Right lobe of liver (tissue), 6 donors: Measurements from ENCODE around the gene CD207. TPM values are rescaled to one million over a fixed set of nuclear protein-coding genes. Genes with fewer than 3 reads are reported as not detected.

Source experiments
- ATAC-seq, 4 donors: fragments of 200-7000 bp; cut with Tn5 transposase; one replicate each; pipeline ENCODE4 v1.9.1; 2020; ENCODE audit warnings: mild to moderate bottlenecking in 4 of 4, moderate library complexity in 4 of 4
- DNase-seq, 3 donors: peaks; one replicate each; pipeline ENCODE4 v3.0.0-alpha.2; 2020
- H3K27ac ChIP-seq, 3 donors: fragments of 200-600 bp; one replicate each; pipeline ENCODE4 v1.8.0; 2022
- H3K27me3 ChIP-seq, 2 donors: fragments of 200-600 bp; one replicate each; pipeline ENCODE4 v1.8.0; 2022
- H3K36me3 ChIP-seq, 4 donors: fragments of 200-600 bp; sonication (generic) in 1 of 4; one replicate each; pipeline versions ENCODE4 v1.5.1 to v1.8.0; 2017 to 2022; ENCODE audit warnings: control low read depth in 1 of 4
- H3K4me1 ChIP-seq, 4 donors: fragments of 200-600 bp; sonication (generic) in 1 of 4; one replicate each; pipeline versions ENCODE4 v1.5.1 to v1.8.0; 2017 to 2022; ENCODE audit warnings: control low read depth in 1 of 4
- H3K4me3 ChIP-seq, 3 donors: fragments of 200-600 bp; one replicate each; pipeline ENCODE4 v1.8.0; 2022
- H3K9me3 ChIP-seq, 4 donors: fragments of 200-600 bp; sonication (generic) in 1 of 4; one replicate each; pipeline versions ENCODE4 v1.5.1 to v1.8.0; 2017 to 2022; ENCODE audit warnings: control low read depth in 1 of 4
- CTCF ChIP-seq, 4 donors: fragments of 200-600 bp in 3 of 4; fragments of 450-650 bp in 1 of 4; IDR thresholded peaks; one replicate each; pipeline versions ENCODE4 v1.5.1 to v1.8.0; 2016 to 2022; ENCODE audit warnings: antibody characterized with exemption in 4 of 4, mild to moderate bottlenecking in 2 of 4
- POLR2A ChIP-seq: fragments of 450-650 bp; IDR thresholded peaks from one replicate; pipeline ENCODE4 v1.6.1; 2017; ENCODE audit warnings: antibody characterized with exemption, mild to moderate bottlenecking
- WGBS: methylation state at CpG from one replicate; pipeline ENCODE4 v1.1.6; 2018; ENCODE audit warnings: low coverage, low lambda C conversion rate; ENCODE audit not compliant: insufficient coverage; ENCODE audit errors: missing lambda C conversion rate; 5-methylcytosine and 5-hydroxymethylcytosine counted together
- intact Hi-C, 2 donors: fragments of 100-400 bp; cut with DNase I; formaldehyde crosslinking; loops; one replicate each; pipeline versions ENCODE4 v1.11.2 to v1.14.1; 2022
- total RNA-seq, 6 experiments: library from RNA; depleted of rRNA in 2 of 6; stranded (reverse); fragments of >200 nt in 2 of 6; fragmentation: NEBNext Ultra II Directional in 3 of 6; extraction: Animal tissue kit (Norgen Biotek cat#: 25700) in 3 of 6; gene quantifications; one replicate each; pipeline versions ENCODE4 v1.1.0 to v1.2.4, GENCODE V29; 2016 to 2023
- donor health status: DM: no; HTN: yes; CAD: no.
- donor health status: DM: no; HTN: no; CAD: no.
- donor health status: DM: no; HTN: no; CAD: no.
- donor health status: DM: no; HTN: yes; CAD: no.
- donor health status: DM: no; HTN: yes; CAD: no.

The CD207 gene
- total RNA-seq, 6 experiments from 2014 or later = 0.16 TPM; not detected in 5

GRCh38 chr2:70796262-70796661 lies 39.4 kb downstream of the CD207 start:
- DNase-seq (no peak), ATAC-seq (no peak)
- Histone ChIP-seq H3K27me3 (no peaks in the 10 kb centered on the region), H3K4me1 (no peaks in the 10 kb centered on the region), H3K27ac (no peak overlapping the region), H3K36me3 (no peaks in the 10 kb centered on the region), H3K9me3 (no peaks in the 10 kb centered on the region), H3K4me3 (no peak overlapping the region)
- intact Hi-C loops = no loop called here
- no CpG with 5 or more reads among the region's 1 CpG for WGBS
- no peak for TF ChIP-seq CTCF (IDR thresholded peaks at IDR 0.05)
- no peak for TF ChIP-seq POLR2A

- ATAC-seq (no peak), DNase-seq (no peak)
- no peak overlapping the region for H3K4me3 ChIP-seq
- TF ChIP-seq CTCF (IDR thresholded peaks at IDR 0.05) (no peak), POLR2A (no peak)
- H3K27ac ChIP-seq = no peak overlapping the region
- intact Hi-C loops = no loop called here
- 52% methylated on average over 4 of the region's 4 CpGs for WGBS
- H3K36me3 ChIP-seq = no peaks in the 10 kb centered on the region
- H3K27me3 ChIP-seq = peaks cover 0 to 3% of the 10 kb centered on the region in 2 donors
- H3K9me3 ChIP-seq = no peaks in the 10 kb centered on the region
- peaks cover 0 to 3% (median 0%) of the 10 kb centered on the region in 4 donors for H3K4me1 ChIP-seq
Observed at GRCh38 chr2:70795164-70795995, 40.2 kb downstream of the CD207 start.

- Histone ChIP-seq H3K36me3 (no peaks in the 10 kb centered on the region), H3K27ac (no peak overlapping the region), H3K9me3 (no peaks in the 10 kb centered on the region), H3K27me3 (peaks cover 0 to 10% of the 10 kb centered on the region in 2 donors), H3K4me3 (no peak overlapping the region), H3K4me1 (peaks cover 0 to 13% (median 0%) of the 10 kb centered on the region in 4 donors)
- WGBS = 41% methylated on average over 2 of the region's 2 CpGs
- TF ChIP-seq CTCF (IDR thresholded peaks at IDR 0.05) (no peak), POLR2A (no peak)
- DNase-seq (no peak), ATAC-seq (peak in 2 of 4 donors; percentile 17 to 22)
- intact Hi-C loops = no loop called here
Observed at GRCh38 chr2:70793450-70793849, 42.2 kb downstream of the CD207 start.

DNA sequence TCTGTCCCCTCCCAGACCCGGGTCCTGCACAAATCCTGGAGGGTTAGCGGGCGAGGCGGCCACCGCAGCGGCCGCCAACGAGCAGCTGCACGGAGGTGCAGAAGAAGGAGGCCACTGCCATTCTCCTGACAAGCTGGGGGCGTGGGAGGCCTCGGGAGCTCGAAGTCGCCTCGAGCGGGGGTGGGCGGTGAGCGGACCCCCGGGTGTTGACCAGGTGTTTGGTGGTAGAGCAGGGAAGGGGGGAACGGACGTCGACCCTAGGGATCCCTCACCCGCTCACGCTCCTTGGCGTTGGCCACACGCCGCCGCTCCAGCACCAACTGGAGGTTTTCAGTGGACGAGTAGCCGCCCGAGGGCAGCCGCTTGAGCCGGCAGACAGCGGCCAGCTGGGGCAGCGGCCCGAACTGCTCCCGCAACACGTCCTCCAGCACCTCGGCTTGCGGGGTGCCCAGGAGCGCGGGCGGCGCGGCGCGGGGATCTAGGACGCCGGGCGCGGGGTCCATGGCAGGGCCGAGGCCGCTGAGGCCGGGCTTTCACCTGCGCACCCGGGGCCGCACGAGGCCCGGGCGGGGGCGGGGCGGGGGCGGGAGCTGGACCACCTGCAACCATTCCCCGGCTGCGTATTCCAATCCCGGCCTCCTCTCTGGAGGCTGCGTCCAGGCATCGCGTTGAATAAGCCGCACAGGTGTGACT lies 45.3 kb downstream of the CD207 start, which contains the start of gene FIGLA:
FIGLA (minus strand) TSS at position 508 of the 693 bp plus-strand sequence; CDS start at position 503, 5 bp downstream.
- Histone ChIP-seq H3K36me3 (no peaks in the 10 kb centered on the region), H3K9me3 (no peaks in the 10 kb centered on the region), H3K27me3 (peaks cover 0 to 14% of the 10 kb centered on the region in 2 donors), H3K4me1 (peaks cover 0 to 13% (median 0%) of the 10 kb centered on the region in 4 donors), H3K4me3 (peak within 1 kb of the TSS in 1 of 3 donors; percentile 16), H3K27ac (no peak within 1 kb of the TSS)
- 7% methylated on average over 9 of the region's 69 CpGs for whole genome bisulfite sequencing
- intact Hi-C loops = no loop called here
- ATAC-seq = peak in 3 of 4 donors; percentile 23 to 36 (median 33)
- TF ChIP-seq CTCF (IDR thresholded peaks at IDR 0.05) (no peak), POLR2A (no peak)
- no peak for DNase-seq
